GM12873 (cell line): ENCODE data around the gene RPUSD2.

Experiments used
- TF ChIP-seq, protein P1 (sequence below): IDR thresholded peaks from 2 replicates; pipeline ENCODE4 v1.5.1; 2012; ENCODE audit warnings: low read depth, mild to moderate bottlenecking, moderate library complexity, low read length, control low read depth; ENCODE audit not compliant: insufficient read depth; ENCODE audit errors: missing control alignments

RPUSD2 gene

DNA sequence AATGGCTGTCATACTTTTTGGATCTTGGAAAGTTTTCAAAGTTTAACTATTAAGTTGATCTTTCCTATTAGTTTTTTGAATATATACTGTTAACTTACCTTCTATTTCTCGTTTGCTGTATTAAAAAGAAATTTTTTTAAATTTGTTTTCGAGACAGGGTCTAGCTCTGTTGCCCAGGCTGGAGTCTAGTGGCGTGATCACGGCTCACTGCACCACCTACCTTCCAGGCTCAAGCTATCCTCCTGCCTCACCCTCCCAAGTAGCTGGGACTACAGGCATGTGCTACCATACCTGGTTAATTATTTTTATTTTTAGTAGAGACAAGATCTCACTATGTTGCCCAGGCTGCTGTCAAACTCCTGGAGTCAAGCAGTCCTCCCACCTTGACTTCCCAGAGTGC, 29.6 kb downstream of the RPUSD2 start:
- TF ChIP-seq, protein P1, sequence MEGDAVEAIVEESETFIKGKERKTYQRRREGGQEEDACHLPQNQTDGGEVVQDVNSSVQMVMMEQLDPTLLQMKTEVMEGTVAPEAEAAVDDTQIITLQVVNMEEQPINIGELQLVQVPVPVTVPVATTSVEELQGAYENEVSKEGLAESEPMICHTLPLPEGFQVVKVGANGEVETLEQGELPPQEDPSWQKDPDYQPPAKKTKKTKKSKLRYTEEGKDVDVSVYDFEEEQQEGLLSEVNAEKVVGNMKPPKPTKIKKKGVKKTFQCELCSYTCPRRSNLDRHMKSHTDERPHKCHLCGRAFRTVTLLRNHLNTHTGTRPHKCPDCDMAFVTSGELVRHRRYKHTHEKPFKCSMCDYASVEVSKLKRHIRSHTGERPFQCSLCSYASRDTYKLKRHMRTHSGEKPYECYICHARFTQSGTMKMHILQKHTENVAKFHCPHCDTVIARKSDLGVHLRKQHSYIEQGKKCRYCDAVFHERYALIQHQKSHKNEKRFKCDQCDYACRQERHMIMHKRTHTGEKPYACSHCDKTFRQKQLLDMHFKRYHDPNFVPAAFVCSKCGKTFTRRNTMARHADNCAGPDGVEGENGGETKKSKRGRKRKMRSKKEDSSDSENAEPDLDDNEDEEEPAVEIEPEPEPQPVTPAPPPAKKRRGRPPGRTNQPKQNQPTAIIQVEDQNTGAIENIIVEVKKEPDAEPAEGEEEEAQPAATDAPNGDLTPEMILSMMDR, result no peak

GRCh38 chr15:40600956-40601355, 31.9 kb downstream of the RPUSD2 start:
- TF ChIP-seq, protein P1, result no peak

DNA sequence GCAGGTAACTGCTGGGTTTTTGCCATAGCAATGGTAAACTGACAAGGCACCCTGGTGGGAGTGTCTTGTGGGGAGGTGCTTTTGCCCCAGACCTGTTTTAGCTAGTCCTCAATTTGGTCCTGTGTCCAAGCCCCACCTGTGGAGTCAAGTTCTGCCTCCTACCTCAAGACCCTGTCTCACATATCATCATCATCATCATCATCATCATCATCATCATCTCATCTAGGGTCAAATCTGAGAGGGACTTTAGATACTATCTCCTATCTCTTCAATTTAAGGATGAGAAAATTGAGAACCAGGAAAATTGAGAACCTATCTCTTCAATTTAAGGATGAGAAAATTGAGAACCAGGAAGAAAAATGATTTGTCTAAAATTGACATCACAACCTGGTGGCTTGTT, 34.8 kb downstream of the RPUSD2 start:
- TF ChIP-seq, protein P1, result no peak

GRCh38 chr15:40613080-40613479, 44.0 kb downstream of the RPUSD2 start:
- TF ChIP-seq, protein P1, result no peak

GRCh38 chr15:40618023-40618422, 48.9 kb downstream of the RPUSD2 start:
- TF ChIP-seq, protein P1, result no peak

DNA sequence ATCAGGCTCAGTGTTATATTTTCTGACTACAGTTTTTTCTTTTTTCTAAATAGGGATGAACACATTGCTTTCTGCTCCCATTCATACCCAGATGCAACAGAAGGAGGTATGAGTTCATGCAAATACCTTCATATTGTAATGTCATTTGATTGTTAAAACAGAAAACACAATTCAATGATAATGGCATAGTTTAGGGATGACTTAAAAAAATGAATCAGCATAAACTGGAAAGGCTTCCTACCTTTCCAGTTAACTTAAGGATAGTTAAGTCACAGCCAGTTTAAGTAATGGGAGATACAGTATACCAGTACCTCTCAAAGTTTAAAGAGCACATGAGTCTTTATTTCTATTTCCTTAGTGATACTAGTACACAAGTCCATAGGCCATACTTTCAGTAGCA, 49.8 kb downstream of the RPUSD2 start:
- TF ChIP-seq, protein P1, result no peak

GRCh38 chr15:40623361-40623760, 54.3 kb downstream of the RPUSD2 start:
- TF ChIP-seq, protein P1, result no peak
